IPS-18a (cell line): ENCODE data around the gene KIAA0513.

ENCODE experiments used
- H3K27ac ChIP-seq: one replicate; pipeline ENCODE4 v1.5.1; 2013; ENCODE audit warnings: low read length
- H3K27me3 ChIP-seq: one replicate; pipeline ENCODE4 v1.6.1; 2013; ENCODE audit warnings: mild to moderate bottlenecking, low read length; ENCODE audit not compliant: control insufficient read depth, insufficient read depth
- H3K36me3 ChIP-seq: one replicate; pipeline ENCODE4 v1.6.1; 2013; ENCODE audit warnings: low read depth, low read length; ENCODE audit not compliant: control insufficient read depth
- H3K4me1 ChIP-seq: one replicate; pipeline ENCODE4 v1.6.1; 2013; ENCODE audit warnings: low read depth, low read length; ENCODE audit not compliant: control insufficient read depth
- H3K4me3 ChIP-seq: one replicate; pipeline ENCODE4 v1.5.1; 2013; ENCODE audit warnings: low read length
- H3K9ac ChIP-seq: one replicate; pipeline ENCODE4 v1.6.1; 2013; ENCODE audit warnings: mild to moderate bottlenecking, low read length, moderate library complexity
- H3K9me3 ChIP-seq: one replicate; pipeline ENCODE4 v1.6.1; 2013; ENCODE audit warnings: low read depth, low read length; ENCODE audit not compliant: control insufficient read depth

The KIAA0513 gene

GRCh38 chr16:85137323-85138072, 109.9 kb downstream of the KIAA0513 start:
- Histone ChIP-seq H3K4me3 (no peak overlapping the region), H3K9ac (no peak overlapping the region), H3K36me3 (no peaks in the 10 kb centered on the region), H3K4me1 (no peaks in the 10 kb centered on the region), H3K27ac (no peak overlapping the region), H3K27me3 (no peaks in the 10 kb centered on the region), H3K9me3 (no peaks in the 10 kb centered on the region)

GRCh38 chr16:85138073-85138824, 110.7 kb downstream of the KIAA0513 start:
- H3K9me3 ChIP-seq: no peaks in the 10 kb centered on the region
- H3K4me3 ChIP-seq: no peak overlapping the region
- H3K4me1 ChIP-seq: no peaks in the 10 kb centered on the region
- H3K9ac ChIP-seq: no peak overlapping the region
- H3K27ac ChIP-seq: no peak overlapping the region
- H3K36me3 ChIP-seq: no peaks in the 10 kb centered on the region
- H3K27me3 ChIP-seq: no peaks in the 10 kb centered on the region

- no peaks in the 10 kb centered on the region for H3K9me3 ChIP-seq
- H3K36me3 ChIP-seq: no peaks in the 10 kb centered on the region
- H3K27me3 ChIP-seq: no peaks in the 10 kb centered on the region
Observed at GRCh38 chr16:85138825-85139627, 111.4 kb downstream of the KIAA0513 start.

GRCh38 chr16:85139881-85140339, 112.3 kb downstream of the KIAA0513 start:
- Histone ChIP-seq H3K27me3 (no peaks in the 10 kb centered on the region), H3K9ac (no peak overlapping the region), H3K27ac (no peak overlapping the region), H3K9me3 (no peaks in the 10 kb centered on the region), H3K36me3 (no peaks in the 10 kb centered on the region), H3K4me3 (no peak overlapping the region), H3K4me1 (no peaks in the 10 kb centered on the region)

More at GRCh38 chr16:85138825-85139627, 111.4 kb downstream of the KIAA0513 start:
- H3K4me3 ChIP-seq: no peak overlapping the region
- no peaks in the 10 kb centered on the region for H3K4me1 ChIP-seq
- H3K9ac ChIP-seq: no peak overlapping the region
- H3K27ac ChIP-seq: no peak overlapping the region

- Histone ChIP-seq H3K4me3 (no peak overlapping the region), H3K36me3 (no peaks in the 10 kb centered on the region), H3K27me3 (no peaks in the 10 kb centered on the region), H3K9ac (no peak overlapping the region), H3K9me3 (no peaks in the 10 kb centered on the region), H3K4me1 (no peaks in the 10 kb centered on the region), H3K27ac (no peak overlapping the region)
Observed at GRCh38 chr16:85140455-85141012, 112.9 kb downstream of the KIAA0513 start.

GRCh38 chr16:85141491-85142128, 114.0 kb downstream of the KIAA0513 start:
- Histone ChIP-seq H3K36me3 (no peaks in the 10 kb centered on the region), H3K9ac (no peak overlapping the region), H3K27me3 (no peaks in the 10 kb centered on the region), H3K9me3 (no peaks in the 10 kb centered on the region), H3K4me3 (no peak overlapping the region), H3K4me1 (no peaks in the 10 kb centered on the region), H3K27ac (no peak overlapping the region)

GRCh38 chr16:85142129-85142513, 114.5 kb downstream of the KIAA0513 start:
- Histone ChIP-seq H3K27ac (no peak overlapping the region), H3K9me3 (no peaks in the 10 kb centered on the region), H3K9ac (no peak overlapping the region), H3K4me3 (no peak overlapping the region), H3K36me3 (no peaks in the 10 kb centered on the region), H3K4me1 (no peaks in the 10 kb centered on the region), H3K27me3 (no peaks in the 10 kb centered on the region)

- no peaks in the 10 kb centered on the region for H3K4me1 ChIP-seq
- no peak overlapping the region for H3K27ac ChIP-seq
- no peak overlapping the region for H3K4me3 ChIP-seq
- no peaks in the 10 kb centered on the region for H3K27me3 ChIP-seq
- no peak overlapping the region for H3K9ac ChIP-seq
- H3K36me3 ChIP-seq: no peaks in the 10 kb centered on the region
- no peaks in the 10 kb centered on the region for H3K9me3 ChIP-seq
Observed at GRCh38 chr16:85142771-85143211, 115.2 kb downstream of the KIAA0513 start.
